ENCODE measurements around the gene EXOC3L2. TPM values are rescaled to one million over a fixed set of nuclear protein-coding genes. Genes with fewer than 3 reads are reported as not detected.
"Not testable (repeated sequence)": the region's sequence is repeated elsewhere in the genome, so short reads cannot be mapped to it uniquely, and the experiment has no call there.

Gene EXOC3L2
- not detected in 2 replicates for total RNA-seq

GRCh38 chr19:45245334-45245787, at the start of gene EXOC3L2:
Gene EXOC3L2 (minus strand): TSS chr19:45245407. CDS start chr19:45239045, 6,362 bp downstream.
- intact Hi-C loops (cut with micrococcal nuclease) = no loop called here

DNA sequence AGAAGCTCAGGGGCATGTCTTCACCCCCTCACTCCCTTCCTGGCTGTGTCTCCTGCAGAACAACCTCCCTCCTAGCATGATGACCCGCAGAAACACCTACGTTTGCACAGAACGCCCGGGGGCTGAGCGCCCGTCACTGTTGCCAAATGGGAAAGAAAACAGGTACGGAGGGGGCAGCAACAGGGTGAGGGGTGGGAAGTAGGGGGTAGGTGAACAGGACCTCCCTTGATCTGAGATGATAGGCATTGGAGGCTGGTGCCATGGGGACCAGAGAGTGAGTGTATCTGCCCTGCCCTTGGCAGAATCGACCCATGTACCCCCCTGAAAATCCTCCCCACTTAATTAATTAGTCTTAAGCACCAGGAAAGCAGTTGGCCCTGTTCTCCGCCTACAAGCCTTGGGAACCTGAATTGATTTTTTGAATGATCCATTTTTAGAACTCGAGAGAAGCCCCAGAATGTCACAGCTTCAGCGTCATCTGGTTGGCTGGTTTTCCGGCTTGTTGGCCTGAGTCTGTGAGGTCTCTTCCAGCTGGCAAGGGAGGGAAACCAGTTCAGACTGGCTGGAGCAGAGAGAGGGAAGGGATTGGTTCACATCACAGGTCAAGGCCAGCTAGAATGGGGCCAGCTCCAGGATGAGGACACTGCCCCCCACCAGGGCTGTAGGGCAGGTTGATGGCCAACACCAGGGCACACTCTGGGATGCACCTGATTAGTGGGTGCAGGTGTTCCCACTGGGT, 49.3 kb upstream of the EXOC3L2 start:
- intact Hi-C loops (cut with micrococcal nuclease) = no loop called here

- intact Hi-C loops (cut with micrococcal nuclease) = no loop called here
These were observed 48.5 kb upstream of the EXOC3L2 start for GRCh38 chr19:45293682-45294081.

DNA sequence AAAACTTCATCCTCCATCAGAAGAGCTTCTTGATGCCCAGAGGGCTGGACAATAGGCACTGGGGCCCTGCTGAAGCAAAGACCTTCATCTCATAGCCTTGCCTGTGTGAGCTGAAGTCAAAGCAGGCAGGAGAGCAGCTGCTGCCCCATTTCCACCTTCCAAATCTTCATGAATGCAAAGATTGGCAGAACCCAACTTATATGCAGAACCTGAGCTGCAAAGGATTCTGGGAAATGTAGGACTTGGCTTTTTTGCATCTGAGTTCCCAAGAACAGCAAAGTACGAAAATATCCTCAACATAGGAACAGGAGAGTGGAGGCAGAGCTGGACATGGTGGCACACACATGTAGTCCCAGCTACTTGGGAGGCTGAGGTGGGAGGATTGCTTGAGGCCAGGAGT, 46.6 kb upstream of the EXOC3L2 start:
- intact Hi-C loops (cut with micrococcal nuclease) = no loop called here

DNA sequence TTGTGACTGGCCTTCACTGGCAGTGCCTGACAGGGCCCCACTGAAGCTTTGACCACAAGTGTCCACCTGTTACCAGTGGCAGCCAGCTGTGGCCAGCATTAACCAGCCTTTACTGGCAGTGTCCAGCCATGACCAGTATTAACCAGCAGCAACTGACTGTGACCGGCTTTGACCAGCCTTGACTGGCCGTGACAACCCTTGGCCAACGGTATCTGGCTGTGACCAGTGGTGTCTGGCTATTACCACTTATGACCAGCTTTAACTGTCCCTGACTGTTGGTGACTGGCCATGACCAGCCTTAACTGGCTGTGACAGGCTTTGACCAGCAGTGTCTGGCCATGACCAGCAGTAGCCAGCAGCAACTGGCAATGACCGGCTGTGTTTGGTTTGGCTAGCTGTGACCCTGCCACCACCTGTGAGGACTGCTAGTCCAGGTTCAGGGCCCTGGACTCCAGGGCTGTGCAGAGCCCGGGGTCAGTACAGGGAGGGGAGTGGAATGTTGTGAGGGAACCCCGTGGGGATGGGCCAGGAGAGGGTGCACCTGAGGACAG, 45.2 kb upstream of the EXOC3L2 start:
- intact Hi-C loops (cut with micrococcal nuclease) = no loop called here

GRCh38 chr19:45283443-45284033, 38.3 kb upstream of the EXOC3L2 start:
- intact Hi-C loops (cut with micrococcal nuclease) = no loop called here

DNA sequence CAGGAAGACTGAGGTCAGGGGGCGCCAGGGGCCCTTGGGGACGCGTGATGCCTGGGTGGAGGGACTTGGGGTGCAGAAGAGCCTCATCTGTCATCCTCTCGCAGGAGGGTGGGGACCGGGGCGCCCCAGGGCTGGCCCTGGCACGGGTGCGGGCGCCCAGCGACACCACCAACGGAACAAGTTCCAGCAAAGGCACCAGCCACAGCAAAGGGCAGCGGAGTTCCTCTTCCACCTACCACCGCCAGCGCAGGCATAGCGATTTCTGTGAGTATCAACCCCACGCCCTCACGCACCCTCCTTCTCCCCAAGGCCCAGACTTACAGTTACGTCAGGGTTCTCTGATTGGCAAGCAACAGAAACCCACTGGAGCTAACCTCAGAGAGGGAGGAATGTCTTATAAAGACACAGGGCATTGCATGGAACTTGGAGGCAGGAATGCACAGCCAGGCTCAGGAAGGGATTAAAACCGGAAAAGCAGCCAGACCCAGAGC, 35.3 kb upstream of the EXOC3L2 start:
- intact Hi-C loops (cut with micrococcal nuclease) = no loop called here

- intact Hi-C loops (cut with micrococcal nuclease) = no loop called here
These were observed 34.5 kb upstream of the EXOC3L2 start for GRCh38 chr19:45279587-45280192.

GRCh38 chr19:45278087-45278486, 32.9 kb upstream of the EXOC3L2 start:
- intact Hi-C loops (cut with micrococcal nuclease) = no loop called here

DNA sequence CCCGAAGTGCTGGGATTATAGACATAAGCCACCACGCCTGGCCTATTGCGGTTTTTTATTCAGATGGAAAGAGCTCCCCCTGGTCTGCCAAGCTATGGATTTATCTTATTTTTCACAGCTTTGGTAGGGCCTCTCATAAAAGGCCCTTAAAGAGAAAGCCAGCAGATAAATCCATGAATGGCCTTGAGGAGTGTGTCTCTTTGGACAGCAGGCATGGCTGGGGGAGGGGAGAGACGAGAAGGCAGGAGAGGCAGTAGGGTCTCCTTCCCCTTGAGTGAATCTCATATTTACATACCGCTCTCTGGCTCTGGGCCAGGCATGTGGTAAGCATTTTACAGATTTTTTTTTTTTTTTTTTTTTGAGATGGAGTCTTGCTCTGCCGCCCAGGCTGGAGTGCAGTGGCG, 31.1 kb upstream of the EXOC3L2 start:
- intact Hi-C loops (cut with micrococcal nuclease) = no loop called here

DNA sequence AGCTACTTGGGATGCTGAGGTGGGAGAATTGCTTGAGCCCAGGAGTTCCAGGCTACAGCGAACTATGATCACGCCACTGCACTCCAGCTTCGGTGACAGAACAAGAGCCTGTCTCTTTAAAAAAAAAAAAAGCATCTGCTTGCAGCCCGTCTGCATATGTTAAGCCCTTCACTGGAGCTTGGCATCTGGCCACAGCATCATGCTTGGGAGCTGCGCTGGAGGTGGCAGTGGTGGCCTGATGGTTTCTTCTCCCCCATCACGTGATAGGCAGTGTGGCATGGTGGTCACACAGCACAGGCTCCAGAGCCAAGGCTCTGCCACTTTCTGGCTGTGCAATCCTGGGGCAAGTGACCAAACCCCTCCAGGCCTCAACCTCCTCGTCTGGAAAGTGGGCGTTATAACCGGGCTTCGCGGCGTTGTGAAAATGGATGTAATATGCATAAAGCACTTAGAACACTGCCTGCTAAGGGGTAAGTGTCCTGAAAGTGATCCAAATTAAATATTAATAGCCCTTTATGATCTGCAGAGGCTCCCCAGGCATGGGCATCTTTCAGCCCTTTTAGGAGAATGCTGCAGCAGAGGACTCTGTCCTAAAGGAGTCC, 30.3 kb upstream of the EXOC3L2 start:
- intact Hi-C loops (cut with micrococcal nuclease) = no loop called here

DNA sequence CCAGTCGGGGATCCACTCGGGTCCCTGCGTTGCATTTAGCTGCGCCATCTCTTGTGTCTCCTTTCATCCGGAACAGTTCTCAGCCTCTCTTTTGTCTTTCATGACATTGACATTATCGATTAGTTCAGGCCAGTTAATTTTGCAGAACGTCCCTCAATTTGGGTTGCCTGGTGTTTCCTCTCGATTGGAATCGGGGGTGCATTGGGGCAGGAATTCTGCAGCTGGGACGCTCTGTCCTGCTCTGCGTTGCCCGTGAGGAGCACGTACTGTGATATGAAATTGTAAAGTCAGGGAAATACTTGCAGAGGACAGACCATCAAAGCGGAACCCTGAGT, 28.3 kb upstream of the EXOC3L2 start:
- intact Hi-C loops (cut with micrococcal nuclease) = no loop called here

GRCh38 chr19:45271735-45272108, 26.5 kb upstream of the EXOC3L2 start:
- intact Hi-C loops (cut with micrococcal nuclease) = no loop called here

DNA sequence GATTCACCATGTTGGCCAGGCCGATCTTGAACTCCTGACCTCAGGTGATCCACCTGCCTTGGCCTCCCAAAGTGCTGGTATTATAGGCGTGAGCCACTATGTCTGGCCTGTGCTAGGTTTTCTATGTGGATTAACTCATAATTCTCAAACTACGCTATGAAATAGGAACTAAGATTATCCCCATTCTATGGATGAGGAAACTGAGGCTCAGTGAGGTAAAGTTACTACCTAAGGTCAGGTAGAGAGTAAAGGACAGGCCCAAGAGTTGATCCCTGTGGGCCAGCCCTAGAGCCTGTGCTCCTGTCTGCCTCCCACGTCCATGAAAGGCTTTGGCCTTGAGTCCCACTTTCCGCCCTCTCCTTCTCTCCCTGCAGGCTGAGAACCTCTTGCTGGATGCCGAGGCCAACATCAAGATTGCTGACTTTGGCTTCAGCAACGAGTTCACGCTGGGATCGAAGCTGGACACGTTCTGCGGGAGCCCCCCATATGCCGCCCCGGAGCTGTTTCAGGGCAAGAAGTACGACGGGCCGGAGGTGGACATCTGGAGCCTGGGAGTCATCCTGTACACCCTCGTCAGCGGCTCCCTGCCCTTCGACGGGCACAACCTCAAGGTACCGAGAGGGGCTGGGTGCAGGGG, 26.0 kb upstream of the EXOC3L2 start:
- intact Hi-C loops (cut with micrococcal nuclease) = no loop called here

DNA sequence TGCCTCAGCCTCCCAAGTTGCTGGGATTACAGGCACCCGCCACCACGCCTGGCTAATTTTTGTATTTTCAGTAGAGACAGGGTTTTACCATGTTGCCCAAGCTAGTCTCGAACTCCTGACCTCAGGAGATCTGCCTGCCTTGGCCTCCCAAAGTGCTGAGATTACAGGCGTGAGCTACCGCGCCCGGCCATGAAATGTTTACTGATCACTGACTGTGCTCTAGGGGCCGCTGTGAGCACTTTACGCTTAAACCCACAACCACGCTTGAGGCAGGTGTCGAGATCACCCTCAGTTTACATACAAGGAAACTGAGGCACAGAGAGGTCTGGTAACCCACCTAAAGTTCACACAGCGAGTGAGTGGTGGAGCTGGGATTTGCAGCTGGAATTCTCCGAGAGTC, 24.7 kb upstream of the EXOC3L2 start:
- intact Hi-C loops (cut with micrococcal nuclease) = not testable (repeated sequence)

GRCh38 chr19:45267296-45267695, 22.1 kb upstream of the EXOC3L2 start:
- intact Hi-C loops (cut with micrococcal nuclease) = no loop called here

GRCh38 chr19:45265375-45265774, 20.2 kb upstream of the EXOC3L2 start:
- intact Hi-C loops (cut with micrococcal nuclease) = no loop called here

DNA sequence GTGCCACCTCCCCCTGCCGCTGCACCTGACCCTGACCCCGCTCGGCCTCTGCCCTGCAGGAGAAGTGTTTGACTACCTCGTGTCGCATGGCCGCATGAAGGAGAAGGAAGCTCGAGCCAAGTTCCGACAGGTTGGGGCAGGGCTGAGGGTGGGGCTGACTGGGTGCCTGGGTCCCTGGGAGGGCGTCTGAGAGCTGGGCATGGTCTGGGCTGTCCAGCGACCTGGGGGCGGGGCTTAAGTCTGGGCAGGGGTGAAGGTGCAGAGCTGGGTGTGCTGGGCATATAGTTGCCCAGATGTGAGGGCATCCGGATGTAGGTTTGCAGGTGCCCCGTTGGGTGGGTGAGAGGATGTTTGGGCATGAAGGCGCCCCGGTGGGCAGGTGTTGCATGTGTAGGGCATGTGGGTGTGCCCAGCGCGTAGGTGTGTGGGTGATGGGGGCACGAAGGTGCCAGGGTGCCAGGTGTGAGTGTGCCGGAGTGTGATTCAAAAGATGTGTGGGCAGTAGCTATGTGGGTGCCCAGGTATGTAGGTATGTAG, 19.6 kb upstream of the EXOC3L2 start:
- intact Hi-C loops (cut with micrococcal nuclease) = no loop called here

GRCh38 chr19:45263013-45263412, 17.8 kb upstream of the EXOC3L2 start:
- intact Hi-C loops (cut with micrococcal nuclease) = no loop called here

GRCh38 chr19:45262570-45262969, 17.4 kb upstream of the EXOC3L2 start:
- intact Hi-C loops (cut with micrococcal nuclease) = no loop called here

- intact Hi-C loops (cut with micrococcal nuclease) = no loop called here
These were observed 13.7 kb upstream of the EXOC3L2 start for GRCh38 chr19:45258862-45259261.

Measured in T-helper 1 cell treated with Interleukin-12 subunit alpha and Interleukin-12 subunit beta and Interleukin-4 antibody, amounts not matched to agents 30 ng/mL and 1 ng/mL, for 36 hours (primary cell).